Activated B cell treated with CpG ODN at 0.5 μM for 24 hours (primary cell): ENCODE data around the gene TBC1D1. TPM values are rescaled to one million over a fixed set of nuclear protein-coding genes. Genes with fewer than 3 reads are reported as not detected.

Experiments used
- ATAC-seq: fragments of 200-7000 bp; cut with Tn5 transposase; one replicate; pipeline ENCODE4 v1.10.0; 2021; ENCODE audit warnings: low read depth, mild to moderate bottlenecking, moderate library complexity
- CTCF ChIA-PET: fragments of 350-600 bp; sonication (Branson Sonifier 250); formaldehyde crosslinking; loops from one replicate; lab custom pipeline; 2021; ENCODE audit warnings: antibody characterized with exemption; lab: Charles Lee
- POLR2A ChIA-PET: fragments of 350-600 bp; sonication (Branson Sonifier 250); formaldehyde crosslinking; loops from one replicate; lab custom pipeline; 2021; ENCODE audit warnings: antibody characterized with exemption; lab: Charles Lee
- DNase-seq: peaks from one replicate; pipeline ENCODE4 v3.0.0; 2022
- H3K27ac Mint-ChIP-seq: one replicate; pipeline ENCODE4 v1.8.0; 2020; ENCODE audit warnings: mixed read lengths
- H3K27me3 Mint-ChIP-seq: one replicate; pipeline ENCODE4 v1.8.0; 2021; ENCODE audit warnings: mixed read lengths
- H3K36me3 Mint-ChIP-seq: one replicate; pipeline ENCODE4 v1.8.0; 2021; ENCODE audit warnings: low read depth, mixed read lengths
- H3K4me1 Mint-ChIP-seq: one replicate; pipeline ENCODE4 v1.8.0; 2021; ENCODE audit warnings: mixed read lengths
- H3K4me3 Mint-ChIP-seq: one replicate; pipeline ENCODE4 v1.8.0; 2020; ENCODE audit warnings: mild to moderate bottlenecking, mixed read lengths
- H3K9me3 Mint-ChIP-seq: one replicate; pipeline ENCODE4 v1.8.0; 2020; ENCODE audit warnings: mixed read lengths
- CTCF ChIP-seq: fragments of 200-600 bp; IDR thresholded peaks from one replicate; pipeline ENCODE4 v1.8.0; 2022; ENCODE audit warnings: antibody characterized with exemption, mild to moderate bottlenecking
- intact Hi-C: fragments of 100-400 bp; cut with micrococcal nuclease; formaldehyde crosslinking; loops from one replicate; pipeline ENCODE4 v1.15.1; 2024
- total RNA-seq: library from RNA; stranded (reverse); gene quantifications from 2 replicates; pipeline ENCODE4 v1.2.3, GENCODE V29; 2022

Gene TBC1D1
- total RNA-seq, 1 donor from 2014 or later = 84.8 TPM

GRCh38 chr4:38023347-38024205 lies 132.7 kb downstream of the TBC1D1 start:
- Mint-ChIP-seq H3K36me3 (peaks cover 81% of the 10 kb centered on the region), H3K4me3 (no peak overlapping the region), H3K4me1 (peaks cover 14% of the 10 kb centered on the region), H3K27me3 (no peaks in the 10 kb centered on the region), H3K27ac (no peak overlapping the region), H3K9me3 (no peaks in the 10 kb centered on the region)
- ChIA-PET POLR2A (no interaction called here), CTCF (interaction anchor here (1.0 kb wide), 1 partner anchor 12 kb away, joined by 3 read pairs; no protein-coding TSS in a partner anchor)
- intact Hi-C loops = no loop called here
- ATAC-seq = no peak
- DNase-seq = no peak
- no peak for TF ChIP-seq CTCF

- no peak overlapping the region for H3K4me3 Mint-ChIP-seq
- H3K4me1 Mint-ChIP-seq = peaks cover 14% of the 10 kb centered on the region
- ATAC-seq (no peak), DNase-seq (no peak)
- peaks cover 87% of the 10 kb centered on the region for H3K36me3 Mint-ChIP-seq
- intact Hi-C loops = no loop called here
- CTCF ChIA-PET = interaction anchor here (1.0 kb wide), 1 partner anchor 11 kb away, joined by 3 read pairs; no protein-coding TSS in a partner anchor
- H3K9me3 Mint-ChIP-seq = no peaks in the 10 kb centered on the region
- POLR2A ChIA-PET = no interaction called here
- H3K27ac Mint-ChIP-seq = no peak overlapping the region
- H3K27me3 Mint-ChIP-seq = no peaks in the 10 kb centered on the region
- TF ChIP-seq CTCF = no peak
Measured at GRCh38 chr4:38024206-38024509, 133.3 kb downstream of the TBC1D1 start.

- CTCF ChIA-PET = no interaction called here
- Mint-ChIP-seq H3K4me1 (peaks cover 17% of the 10 kb centered on the region), H3K27ac (no peak overlapping the region), H3K36me3 (peaks cover 90% of the 10 kb centered on the region), H3K27me3 (no peaks in the 10 kb centered on the region), H3K9me3 (no peaks in the 10 kb centered on the region), H3K4me3 (no peak overlapping the region)
- DNase-seq (no peak), ATAC-seq (no peak)
- intact Hi-C loops = no loop called here
- no peak for TF ChIP-seq CTCF
- POLR2A ChIA-PET = no interaction called here
Measured at GRCh38 chr4:38025665-38026064, 134.8 kb downstream of the TBC1D1 start.

GRCh38 chr4:38026158-38026740 lies 135.4 kb downstream of the TBC1D1 start:
- POLR2A ChIA-PET = interaction anchor here (1.3 kb wide), 1 partner anchor 13 kb away, joined by 4 read pairs; no protein-coding TSS in a partner anchor
- H3K4me1 Mint-ChIP-seq = peaks cover 17% of the 10 kb centered on the region
- no peaks in the 10 kb centered on the region for H3K9me3 Mint-ChIP-seq
- DNase-seq (no peak), ATAC-seq (no peak)
- no peak for TF ChIP-seq CTCF
- intact Hi-C loops = no loop called here
- no peak overlapping the region for H3K27ac Mint-ChIP-seq
- peaks cover 87% of the 10 kb centered on the region for H3K36me3 Mint-ChIP-seq
- no peaks in the 10 kb centered on the region for H3K27me3 Mint-ChIP-seq
- CTCF ChIA-PET = no interaction called here
- H3K4me3 Mint-ChIP-seq = no peak overlapping the region

- POLR2A ChIA-PET = no interaction called here
- DNase-seq = no peak
- Mint-ChIP-seq H3K27me3 (no peaks in the 10 kb centered on the region), H3K4me1 (peaks cover 3% of the 10 kb centered on the region), H3K4me3 (no peak overlapping the region), H3K36me3 (peaks cover 73% of the 10 kb centered on the region), H3K9me3 (no peaks in the 10 kb centered on the region), H3K27ac (no peak overlapping the region)
- no peak for TF ChIP-seq CTCF
- intact Hi-C loops = loop anchor here (10.0 kb wide), 1 partner anchor 345 kb away; the partner anchor contains the start of gene RELL1
- CTCF ChIA-PET = interaction anchor here (1.7 kb wide), 1 partner anchor 226 kb away, joined by 10 read pairs; no protein-coding TSS in a partner anchor
- no peak for ATAC-seq
Measured at GRCh38 chr4:38030023-38030422, 139.1 kb downstream of the TBC1D1 start.
